K562 (cell line): ENCODE measurements around the gene GPC3. TPM values are rescaled to one million over a fixed set of nuclear protein-coding genes. Genes with fewer than 3 reads are reported as not detected.

Experiments
- ATAC-seq: fragments of 200-7000 bp; cut with Tn5 transposase; 3 replicates; pipeline ENCODE4 v1.9.1; 2020; ENCODE audit warnings: moderate library complexity
- BruUV-seq: library from RNA; stranded (reverse); fragments of 400-500 nt; replicated peaks from 2 replicates; lab custom pipeline; 2021; lab: Mats Ljungman, UMichigan
- CTCF ChIA-PET: fragments of 300-600 bp; formaldehyde crosslinking; extraction: SDS; loops from one replicate; lab custom pipeline; 2021; ENCODE audit warnings: low intra/inter-chr PET ratio; lab: Yijun Ruan, JAX
- POLR2A ChIA-PET: fragments of 300-600, 350-650 bp; sonication (Branson Sonifier 250); formaldehyde crosslinking; extraction: SDS; loops from one replicate; lab custom pipeline; 2021; ENCODE audit warnings: antibody characterized with exemption, inconsistent platforms; lab: Yijun Ruan, JAX
- DNase-seq, 4 experiments: peaks; one replicate each; pipeline versions ENCODE4 v3.0.0 to v3.0.0-alpha.2; 2011 to 2018; ENCODE audit warnings: low spot score in 3 of 4, mixed read lengths in 3 of 4; ENCODE audit errors: extremely low read depth in 1 of 4
- FAIRE-seq: peaks from 2 replicates; lab custom pipeline; 2011; peaks lifted over from hg19 to GRCh38; lab: Jason Lieb, UNC
- H2AFZ ChIP-seq: 2 replicates; pipeline ENCODE4 v1.6.0; 2011; ENCODE audit warnings: low read depth, low read length, control low read depth, inconsistent platforms
- H3K27ac ChIP-seq: fragments of 200-600 bp; 3 replicates; pipeline ENCODE4 v1.8.0; 2011; ENCODE audit warnings: low read depth, mild to moderate bottlenecking, control low read depth, inconsistent platforms, low read length, moderate library complexity, mixed read lengths; ENCODE audit errors: extremely low read depth
- H3K27me3 ChIP-seq, 2 experiments: fragments of 300-600 bp in 1 of 2; 2 replicates in 1 of 2; 3 replicates in 1 of 2; pipeline versions ENCODE4 v1.6.0 to v1.8.0; 2011; ENCODE audit warnings: inconsistent platforms in 2 of 2, low read length in 2 of 2, mild to moderate bottlenecking in 1 of 2, mixed read lengths in 1 of 2, moderate library complexity in 1 of 2; ENCODE audit not compliant: control insufficient read depth in 2 of 2, insufficient read depth in 2 of 2
- H3K36me3 ChIP-seq: fragments of 300-600 bp; 3 replicates; pipeline ENCODE4 v1.8.0; 2011; ENCODE audit warnings: mild to moderate bottlenecking, low read length, inconsistent platforms; ENCODE audit not compliant: control insufficient read depth, insufficient read depth
- H3K4me1 ChIP-seq, 2 experiments: fragments of 200-600 bp in 1 of 2; replicated peaks in 1 of 2; 2 replicates in 1 of 2; 3 replicates in 1 of 2; pipeline versions ENCODE4 v1.5.1 to v1.8.0; 2011; ENCODE audit warnings: inconsistent platforms in 2 of 2, low read length in 2 of 2, mild to moderate bottlenecking in 1 of 2, mixed read lengths in 1 of 2, moderate library complexity in 1 of 2; ENCODE audit not compliant: control insufficient read depth in 2 of 2, insufficient read depth in 2 of 2
- H3K4me2 ChIP-seq: 2 replicates; pipeline ENCODE4 v1.6.1; 2011; ENCODE audit warnings: low read length, control low read depth, inconsistent platforms, mixed read lengths; ENCODE audit not compliant: insufficient read depth
- H3K4me3 ChIP-seq: fragments of 200-600 bp; sonication (generic), shearing (Covaris generic); 2 replicates; pipeline ENCODE4 v1.5.1; 2016; ENCODE audit warnings: control low read depth, inconsistent platforms
- H3K79me2 ChIP-seq: fragments of 200-600 bp; 3 replicates; pipeline ENCODE4 v1.8.0; 2011; ENCODE audit warnings: low read length, inconsistent platforms; ENCODE audit not compliant: control insufficient read depth, insufficient read depth
- H3K9ac ChIP-seq, 2 experiments: 2 replicates each; pipeline versions ENCODE4 v1.6.0 to v1.6.1; 2011; ENCODE audit warnings: low read depth in 2 of 2, low read length in 2 of 2, control low read depth in 1 of 2, inconsistent platforms in 1 of 2, mild to moderate bottlenecking in 1 of 2, mixed read lengths in 1 of 2; ENCODE audit not compliant: insufficient read depth in 1 of 2
- H3K9me1 ChIP-seq: one replicate; pipeline ENCODE4 v1.6.0; 2011; ENCODE audit warnings: inconsistent platforms, mild to moderate bottlenecking, low read length, moderate library complexity; ENCODE audit not compliant: control insufficient read depth, insufficient read depth
- H3K9me3 ChIP-seq: replicated peaks from 2 replicates; pipeline ENCODE4 v1.5.1; 2011; ENCODE audit warnings: low read depth, low read length, inconsistent platforms; ENCODE audit not compliant: control insufficient read depth, insufficient read depth
- H4K20me1 ChIP-seq: replicated peaks from 2 replicates; pipeline ENCODE4 v1.6.1; 2011; ENCODE audit warnings: low read length, inconsistent platforms, mixed read lengths; ENCODE audit not compliant: control insufficient read depth, insufficient read depth
- CLOCK ChIP-seq: fragments of 250-450 bp; sonication (Bioruptor Pico); IDR thresholded peaks from 2 replicates; pipeline ENCODE4 v1.4.0; 2020; ENCODE audit warnings: mild to moderate bottlenecking, moderate library complexity, borderline replicate concordance
- GTF2B ChIP-seq: IDR thresholded peaks from 2 replicates; pipeline ENCODE4 v1.6.1; 2011; ENCODE audit not compliant: insufficient read length; ENCODE audit errors: extremely low read depth
- JUNB ChIP-seq: fragments of 450-650 bp; formaldehyde crosslinking; conservative IDR thresholded peaks from 2 replicates; pipeline ENCODE4 v1.4.0; 2020; ENCODE audit warnings: mild to moderate bottlenecking
- MEF2A ChIP-seq: IDR thresholded peaks from 2 replicates; pipeline ENCODE4 v1.6.1; 2011; ENCODE audit warnings: low read depth, mild to moderate bottlenecking, low read length, moderate library complexity; ENCODE audit not compliant: control insufficient read depth
- SMAD1 ChIP-seq: fragments of 150-350 bp; IDR thresholded peaks from 2 replicates; pipeline ENCODE4 v1.6.1; 2014; ENCODE audit warnings: low read length, low read depth; ENCODE audit not compliant: partially characterized antibody
- ZBTB8A ChIP-seq: fragments of 450-650 bp; IDR thresholded peaks from 2 replicates; pipeline ENCODE4 v1.6.1; 2018; ENCODE audit warnings: mild to moderate bottlenecking, moderate library complexity; ENCODE audit not compliant: partially characterized antibody
- ZNF232 ChIP-seq: sonication (generic); formaldehyde crosslinking; IDR thresholded peaks from 2 replicates; pipeline ENCODE4 v1.8.0; 2022; ENCODE audit warnings: mild to moderate bottlenecking, missing genetic modification reagents
- ZNF512 ChIP-seq: IDR thresholded peaks from 2 replicates; pipeline ENCODE4 v1.6.1; 2016; ENCODE audit warnings: missing genetic modification characterization, missing compliant biosample characterization
- ZNF76 ChIP-seq: fragments of 250-450 bp; sonication (Bioruptor Pico); IDR thresholded peaks from 2 replicates; pipeline ENCODE4 v1.4.0; 2020; ENCODE audit warnings: mild to moderate bottlenecking, moderate library complexity, borderline replicate concordance
- WGBS: fragments of 100-300 bp; shearing (Covaris generic); methylation state at CpG from one replicate; pipeline ENCODE4 v1.1.6; 2016; ENCODE audit warnings: low coverage, mixed read lengths; ENCODE audit not compliant: insufficient coverage; ENCODE audit errors: missing lambda C conversion rate; 5-methylcytosine and 5-hydroxymethylcytosine counted together
- in situ Hi-C: fragments of 300-500 bp; cut with MboI; formaldehyde crosslinking; loops from 4 replicates; pipeline ENCODE4 v1.15.0; 2018; ENCODE audit warnings: inconsistent platforms, mixed read lengths
- intact Hi-C: fragments of 100-400 bp; cut with micrococcal nuclease; formaldehyde crosslinking; loops from 2 replicates; pipeline ENCODE4 v1.14.2; 2022
- polyA plus RNA-seq, 8 experiments: library from polyadenylated mRNA; depleted of rRNA in 4 of 8; stranded (reverse) in 5 of 8; unstranded in 3 of 8; fragments of >200 nt; fragmentation: Nextera tagmentation in 2 of 8; fragmentation: Illumina TruSeq in 1 of 8; extraction: Ambion mirVana in 2 of 8; extraction: Trizol in 1 of 8; gene quantifications; 2 replicates each; pipeline versions ENCODE4 v1.2.1 to v1.2.3, GENCODE V29; 2011 to 2014; ENCODE audit warnings: inconsistent platforms in 1 of 8, missing spikeins in 1 of 8
- total RNA-seq, 7 experiments: library from RNA; depleted of rRNA in 6 of 7; stranded (reverse); fragments of >200 nt in 6 of 7; fragmentation: Illumina TruSeq in 2 of 7; extraction: Trizol in 2 of 7; gene quantifications; 2 replicates each; pipeline versions ENCODE4 v1.2.1 to v1.2.3, GENCODE V29; 2011 to 2021; ENCODE audit warnings: low replicate concordance in 1 of 7

Gene GPC3
- total and polyA plus RNA-seq, 9 of the 15 experiments (the other 6 are each of a cell fraction or from before 2014, with no cell fraction given) = 0.42 TPM; not detected in 8

GRCh38 chrX:133897593-133898163 lies 87.7 kb downstream of the GPC3 start:
- intact Hi-C loops = no loop called here
- CTCF ChIA-PET = interaction anchor here (0.6 kb wide), 1 partner anchor 526 kb away, joined by 4 read pairs; no protein-coding TSS in a partner anchor
- no peak overlapping the region for H3K27ac ChIP-seq
- no peaks in the 10 kb centered on the region for H4K20me1 ChIP-seq
- in situ Hi-C loops = no loop called here
- no TSS peak for BruUV-seq
- no peak for DNase-seq
- POLR2A ChIA-PET = no interaction called here
- H3K4me2 ChIP-seq = no peak overlapping the region
- TF ChIP-seq ZBTB8A = no peak
- TF ChIP-seq SMAD1 = no peak
- TF ChIP-seq MEF2A = no peak
- TF ChIP-seq ZNF232 (CRISPR knock-in tag) = no peak
- no peak for TF ChIP-seq GTF2B
- TF ChIP-seq JUNB (CRISPR knock-in tag) = no peak
- TF ChIP-seq ZNF512 (tag) = no peak
- no peak for TF ChIP-seq ZNF76 (CRISPR knock-in tag)
- TF ChIP-seq CLOCK (CRISPR knock-in tag) = no peak
- no peak overlapping the region for H3K4me3 ChIP-seq
- H3K27me3 ChIP-seq = no peaks in the 10 kb centered on the region
- no peaks in the 10 kb centered on the region for H3K4me1 ChIP-seq
- 0% methylated on average over 4 of the region's 4 CpGs for WGBS
- no peak overlapping the region for H3K9ac ChIP-seq
- H3K79me2 ChIP-seq = no peaks in the 10 kb centered on the region
- H3K9me1 ChIP-seq = no peaks in the 10 kb centered on the region
- H3K36me3 ChIP-seq = no peaks in the 10 kb centered on the region
- H2AFZ ChIP-seq = no peak overlapping the region
- no peak for ATAC-seq
- no peak for FAIRE-seq
- H3K9me3 ChIP-seq = no peaks in the 10 kb centered on the region
